DND-41 (cell line): ENCODE results near the gene CYP27B1.

Experiments
- ATAC-seq: fragments of 200-7000 bp; cut with Tn5 transposase; 3 replicates; pipeline ENCODE4 v1.9.1; 2021; ENCODE audit warnings: low read depth; ENCODE audit not compliant: insufficient read depth
- DNase-seq: peaks from one replicate; pipeline ENCODE4 v3.0.0-alpha.2; 2020
- H2AFZ ChIP-seq: 2 replicates; pipeline ENCODE4 v1.6.0; 2012; ENCODE audit warnings: low read depth, low read length
- H3K27ac ChIP-seq: 2 replicates; pipeline ENCODE4 v1.5.1; 2012; ENCODE audit warnings: low read length, inconsistent platforms
- H3K27me3 ChIP-seq: fragments of 200-600 bp; sonication (generic); 2 replicates; pipeline ENCODE4 v1.6.0; 2012; ENCODE audit warnings: low read length, mild to moderate bottlenecking, inconsistent platforms; ENCODE audit not compliant: insufficient read depth, poor library complexity
- H3K36me3 ChIP-seq: 2 replicates; pipeline ENCODE4 v1.5.1; 2012; ENCODE audit warnings: low read length, inconsistent platforms; ENCODE audit not compliant: insufficient read depth
- H3K4me1 ChIP-seq: 2 replicates; pipeline ENCODE4 v1.5.1; 2012; ENCODE audit warnings: mild to moderate bottlenecking, low read length; ENCODE audit not compliant: insufficient read depth
- H3K4me2 ChIP-seq: 2 replicates; pipeline ENCODE4 v1.6.0; 2012; ENCODE audit warnings: mild to moderate bottlenecking, moderate library complexity, low read length, inconsistent platforms; ENCODE audit not compliant: insufficient read depth
- H3K4me3 ChIP-seq, 2 experiments: fragments of 200-600 bp in 1 of 2; shearing (Covaris generic) in 1 of 2; 2 replicates each; pipeline ENCODE4 v1.5.1; 2012 to 2016; ENCODE audit warnings: inconsistent platforms in 2 of 2, low read length in 2 of 2, mild to moderate bottlenecking in 2 of 2, low read depth in 1 of 2, moderate library complexity in 1 of 2
- H3K79me2 ChIP-seq: 2 replicates; pipeline ENCODE4 v1.6.0; 2012; ENCODE audit warnings: low read length, inconsistent platforms; ENCODE audit not compliant: insufficient read depth
- H3K9ac ChIP-seq: 2 replicates; pipeline ENCODE4 v1.6.0; 2012; ENCODE audit warnings: low read depth, mild to moderate bottlenecking, inconsistent platforms, low read length, moderate library complexity
- H3K9me3 ChIP-seq: 2 replicates; pipeline ENCODE4 v1.5.1; 2012; ENCODE audit warnings: low read length, moderate library complexity, mild to moderate bottlenecking, inconsistent platforms; ENCODE audit not compliant: insufficient read depth, severe bottlenecking
- H4K20me1 ChIP-seq: 2 replicates; pipeline ENCODE4 v1.6.0; 2012; ENCODE audit warnings: low read length; ENCODE audit not compliant: insufficient read depth
- EZH2 ChIP-seq: IDR thresholded peaks from 3 replicates; pipeline ENCODE4 v1.6.1; 2012; ENCODE audit warnings: borderline replicate concordance, low read depth, mild to moderate bottlenecking, moderate library complexity, low read length, inconsistent platforms; ENCODE audit not compliant: severe bottlenecking
- TF ChIP-seq, protein P1 (sequence below): IDR thresholded peaks from 2 replicates; pipeline ENCODE4 v1.5.1; 2012; ENCODE audit warnings: borderline replicate concordance, low read length, moderate library complexity, mild to moderate bottlenecking; ENCODE audit not compliant: poor library complexity, severe bottlenecking; ENCODE audit errors: extremely low read depth

Gene CYP27B1

GRCh38 chr12:57720606-57721595 lies 46.0 kb downstream of the CYP27B1 start:
- no peaks in the 10 kb centered on the region; the same call in 1 of the 2 replicates for H4K20me1 ChIP-seq
- no peak overlapping the region for H3K9ac ChIP-seq
- no peak overlapping the region for H3K27ac ChIP-seq
- no peaks in the 10 kb centered on the region for H3K27me3 ChIP-seq
- ATAC-seq (no peak), DNase-seq (no peak)
- no peaks in the 10 kb centered on the region for H3K9me3 ChIP-seq
- no peak overlapping the region for H3K4me2 ChIP-seq
- peaks cover 61% of the 10 kb centered on the region for H3K36me3 ChIP-seq
- H2AFZ ChIP-seq, result no peak overlapping the region
- TF ChIP-seq EZH2, result no peak
- TF ChIP-seq, protein P1, sequence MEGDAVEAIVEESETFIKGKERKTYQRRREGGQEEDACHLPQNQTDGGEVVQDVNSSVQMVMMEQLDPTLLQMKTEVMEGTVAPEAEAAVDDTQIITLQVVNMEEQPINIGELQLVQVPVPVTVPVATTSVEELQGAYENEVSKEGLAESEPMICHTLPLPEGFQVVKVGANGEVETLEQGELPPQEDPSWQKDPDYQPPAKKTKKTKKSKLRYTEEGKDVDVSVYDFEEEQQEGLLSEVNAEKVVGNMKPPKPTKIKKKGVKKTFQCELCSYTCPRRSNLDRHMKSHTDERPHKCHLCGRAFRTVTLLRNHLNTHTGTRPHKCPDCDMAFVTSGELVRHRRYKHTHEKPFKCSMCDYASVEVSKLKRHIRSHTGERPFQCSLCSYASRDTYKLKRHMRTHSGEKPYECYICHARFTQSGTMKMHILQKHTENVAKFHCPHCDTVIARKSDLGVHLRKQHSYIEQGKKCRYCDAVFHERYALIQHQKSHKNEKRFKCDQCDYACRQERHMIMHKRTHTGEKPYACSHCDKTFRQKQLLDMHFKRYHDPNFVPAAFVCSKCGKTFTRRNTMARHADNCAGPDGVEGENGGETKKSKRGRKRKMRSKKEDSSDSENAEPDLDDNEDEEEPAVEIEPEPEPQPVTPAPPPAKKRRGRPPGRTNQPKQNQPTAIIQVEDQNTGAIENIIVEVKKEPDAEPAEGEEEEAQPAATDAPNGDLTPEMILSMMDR, result no peak
- H3K79me2 ChIP-seq, result no peaks in the 10 kb centered on the region
- H3K4me1 ChIP-seq, result no peaks in the 10 kb centered on the region
- H3K4me3 ChIP-seq, result no peak overlapping the region

- Histone ChIP-seq H3K4me3 (no peak overlapping the region), H3K27me3 (no peaks in the 10 kb centered on the region), H3K9me3 (no peaks in the 10 kb centered on the region), H3K27ac (no peak overlapping the region), H4K20me1 (no peaks in the 10 kb centered on the region; the same call in 1 of the 2 replicates), H3K9ac (no peak overlapping the region), H3K4me2 (no peak overlapping the region), H3K4me1 (no peaks in the 10 kb centered on the region), H3K79me2 (no peaks in the 10 kb centered on the region), H2AFZ (no peak overlapping the region), H3K36me3 (peaks cover 66% of the 10 kb centered on the region)
- no peak for DNase-seq
- TF ChIP-seq EZH2, result no peak
- TF ChIP-seq, protein P1, result no peak
- no peak for ATAC-seq
These were observed 46.9 kb downstream of the CYP27B1 start for GRCh38 chr12:57719777-57720605.

GRCh38 chr12:57718641-57719528 lies 48.0 kb downstream of the CYP27B1 start:
- H3K36me3 ChIP-seq, result peaks cover 66% of the 10 kb centered on the region
- H3K4me2 ChIP-seq, result no peak overlapping the region
- H3K4me3 ChIP-seq, result no peak overlapping the region
- H3K27ac ChIP-seq, result no peak overlapping the region
- ATAC-seq, result no peak
- TF ChIP-seq EZH2, result no peak
- TF ChIP-seq, protein P1, result no peak
- H3K9me3 ChIP-seq, result no peaks in the 10 kb centered on the region
- no peaks in the 10 kb centered on the region for H3K79me2 ChIP-seq
- no peak overlapping the region for H3K9ac ChIP-seq
- H4K20me1 ChIP-seq, result no peaks in the 10 kb centered on the region; the same call in 1 of the 2 replicates
- H3K4me1 ChIP-seq, result no peaks in the 10 kb centered on the region
- no peak for DNase-seq
- no peak overlapping the region for H2AFZ ChIP-seq
- H3K27me3 ChIP-seq, result no peaks in the 10 kb centered on the region
